ENCODE measurements around the gene ST6GALNAC3.

DNA sequence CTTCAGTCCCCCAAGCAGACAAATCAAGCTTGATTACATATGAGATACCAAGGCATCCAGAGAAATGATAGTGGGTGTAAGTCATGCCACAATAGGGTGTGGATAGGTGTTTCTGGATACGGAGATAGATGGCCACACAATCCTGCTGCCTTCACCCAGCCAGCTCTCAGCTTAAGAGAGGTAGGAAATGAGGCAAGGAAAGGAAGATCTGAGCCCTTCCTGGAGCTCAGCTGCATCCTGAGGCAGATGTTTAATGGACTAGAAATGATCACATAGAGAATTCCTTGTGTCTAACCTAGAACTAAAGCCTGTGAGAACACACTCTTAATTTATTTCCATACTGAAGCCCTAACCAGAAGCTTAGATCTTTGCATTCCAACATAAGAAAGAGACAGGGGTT, 210.3 kb downstream of the ST6GALNAC3 start:
- TF ChIP-seq, protein P1, sequence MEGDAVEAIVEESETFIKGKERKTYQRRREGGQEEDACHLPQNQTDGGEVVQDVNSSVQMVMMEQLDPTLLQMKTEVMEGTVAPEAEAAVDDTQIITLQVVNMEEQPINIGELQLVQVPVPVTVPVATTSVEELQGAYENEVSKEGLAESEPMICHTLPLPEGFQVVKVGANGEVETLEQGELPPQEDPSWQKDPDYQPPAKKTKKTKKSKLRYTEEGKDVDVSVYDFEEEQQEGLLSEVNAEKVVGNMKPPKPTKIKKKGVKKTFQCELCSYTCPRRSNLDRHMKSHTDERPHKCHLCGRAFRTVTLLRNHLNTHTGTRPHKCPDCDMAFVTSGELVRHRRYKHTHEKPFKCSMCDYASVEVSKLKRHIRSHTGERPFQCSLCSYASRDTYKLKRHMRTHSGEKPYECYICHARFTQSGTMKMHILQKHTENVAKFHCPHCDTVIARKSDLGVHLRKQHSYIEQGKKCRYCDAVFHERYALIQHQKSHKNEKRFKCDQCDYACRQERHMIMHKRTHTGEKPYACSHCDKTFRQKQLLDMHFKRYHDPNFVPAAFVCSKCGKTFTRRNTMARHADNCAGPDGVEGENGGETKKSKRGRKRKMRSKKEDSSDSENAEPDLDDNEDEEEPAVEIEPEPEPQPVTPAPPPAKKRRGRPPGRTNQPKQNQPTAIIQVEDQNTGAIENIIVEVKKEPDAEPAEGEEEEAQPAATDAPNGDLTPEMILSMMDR (IDR thresholded peaks at IDR 0.05), result no peak
- TF ChIP-seq POLR2A (IDR thresholded peaks at IDR 0.05) (no peak), POLR2AphosphoS5 (IDR thresholded peaks at IDR 0.05) (no peak), EP300 (IDR thresholded peaks at IDR 0.05) (no peak)
